Stimulated activated CD4-positive, alpha-beta T cell treated with anti-CD3 and anti-CD28 coated beads, Interleukin-1b, Interleukin-23, amount 100 ng/mL, for 1 hour (primary cell): Measurements from ENCODE around the gene RIPOR2.
"Not testable (repeated sequence)": the region's sequence is repeated elsewhere in the genome, so short reads cannot be mapped to it uniquely, and the experiment has no call there.

ENCODE experiments used
- DNase-seq, 2 donors: peaks; one replicate each; pipeline ENCODE4 v3.0.0-alpha.2; 2020; ENCODE audit warnings: low read depth in 2 of 2

RIPOR2 gene

GRCh38 chr6:24902782-24903181 is 33.0 kb downstream of the RIPOR2 start:
- no peak for DNase-seq

GRCh38 chr6:24901698-24902328 is 33.9 kb downstream of the RIPOR2 start:
- DNase-seq: no peak

GRCh38 chr6:24900917-24901697 is 34.7 kb downstream of the RIPOR2 start:
- DNase-seq: no peak

GRCh38 chr6:24899997-24900325 is 35.8 kb downstream of the RIPOR2 start:
- no peak for DNase-seq

GRCh38 chr6:24899136-24899996 is 36.4 kb downstream of the RIPOR2 start:
- no peak for DNase-seq

- no peak for DNase-seq
These were observed 37.1 kb downstream of the RIPOR2 start for GRCh38 chr6:24898676-24899075.

GRCh38 chr6:24897186-24897585 is 38.6 kb downstream of the RIPOR2 start:
- DNase-seq: no peak

- DNase-seq: no peak
These were observed 42.4 kb downstream of the RIPOR2 start for GRCh38 chr6:24893342-24893850.

- no peak for DNase-seq
These were observed 44.8 kb downstream of the RIPOR2 start for GRCh38 chr6:24891004-24891403.

- DNase-seq: no peak
These were observed 45.3 kb downstream of the RIPOR2 start for GRCh38 chr6:24890471-24890870.

GRCh38 chr6:24888715-24889370 is 46.9 kb downstream of the RIPOR2 start:
- DNase-seq: no peak

GRCh38 chr6:24887545-24888140 is 48.1 kb downstream of the RIPOR2 start:
- no peak for DNase-seq

- DNase-seq: no peak
These were observed 52.1 kb downstream of the RIPOR2 start for GRCh38 chr6:24883618-24884017.

- no peak for DNase-seq
These were observed 52.8 kb downstream of the RIPOR2 start for GRCh38 chr6:24882835-24883555.

- DNase-seq: no peak
These were observed 53.5 kb downstream of the RIPOR2 start for GRCh38 chr6:24882295-24882694.

- DNase-seq: no peak
These were observed 54.4 kb downstream of the RIPOR2 start for GRCh38 chr6:24881376-24881775.

- no peak for DNase-seq
These were observed 55.3 kb downstream of the RIPOR2 start for GRCh38 chr6:24880451-24880850.

- DNase-seq: no peak
These were observed 56.4 kb downstream of the RIPOR2 start for GRCh38 chr6:24879351-24879750.

- not testable (repeated sequence) for DNase-seq
These were observed 58.0 kb downstream of the RIPOR2 start for GRCh38 chr6:24877747-24878146.

GRCh38 chr6:24876499-24877465 is 59.0 kb downstream of the RIPOR2 start:
- DNase-seq: no peak
